ES-I3 (cell line): ENCODE data around the gene LRIG2.
"Not testable (repeated sequence)": the region's sequence is repeated elsewhere in the genome, so short reads cannot be mapped to it uniquely, and the experiment has no call there.

Experiments used
- H3K36me3 ChIP-seq: 2 replicates; pipeline ENCODE4 v1.6.1; 2013; ENCODE audit warnings: mild to moderate bottlenecking, low read length, control low read depth, moderate library complexity; ENCODE audit not compliant: insufficient read depth
- H3K4me1 ChIP-seq: 2 replicates; pipeline ENCODE4 v1.6.1; 2013; ENCODE audit warnings: mild to moderate bottlenecking, control low read depth, low read length; ENCODE audit not compliant: insufficient read depth
- H3K9ac ChIP-seq: 2 replicates; pipeline ENCODE4 v1.6.1; 2013; ENCODE audit warnings: low read depth, mild to moderate bottlenecking, low read length, moderate library complexity
- H3K9me3 ChIP-seq: 2 replicates; pipeline ENCODE4 v1.6.1; 2013; ENCODE audit warnings: mild to moderate bottlenecking, low read length, moderate library complexity; ENCODE audit not compliant: control insufficient read depth, insufficient read depth

The LRIG2 gene

GRCh38 chr1:113146242-113147072 lies 73.5 kb downstream of the LRIG2 start:
- no peak overlapping the region for H3K9ac ChIP-seq
- no peaks in the 10 kb centered on the region for H3K9me3 ChIP-seq
- H3K4me1 ChIP-seq, result no peaks in the 10 kb centered on the region

GRCh38 chr1:113147073-113147625 lies 74.2 kb downstream of the LRIG2 start:
- no peak overlapping the region for H3K9ac ChIP-seq
- H3K4me1 ChIP-seq, result no peaks in the 10 kb centered on the region
- H3K9me3 ChIP-seq, result no peaks in the 10 kb centered on the region
- H3K36me3 ChIP-seq, result no peaks in the 10 kb centered on the region

More at GRCh38 chr1:113146242-113147072, 73.5 kb downstream of the LRIG2 start:
- no peaks in the 10 kb centered on the region for H3K36me3 ChIP-seq

GRCh38 chr1:113147826-113148225 lies 74.8 kb downstream of the LRIG2 start:
- no peaks in the 10 kb centered on the region for H3K36me3 ChIP-seq
- no peaks in the 10 kb centered on the region for H3K9me3 ChIP-seq
- H3K9ac ChIP-seq, result no peak overlapping the region
- H3K4me1 ChIP-seq, result no peaks in the 10 kb centered on the region

- not testable (repeated sequence) for H3K9ac ChIP-seq, H3K4me1 ChIP-seq, H3K9me3 ChIP-seq, H3K36me3 ChIP-seq
Observed at GRCh38 chr1:113150494-113150893, 77.5 kb downstream of the LRIG2 start.

DNA sequence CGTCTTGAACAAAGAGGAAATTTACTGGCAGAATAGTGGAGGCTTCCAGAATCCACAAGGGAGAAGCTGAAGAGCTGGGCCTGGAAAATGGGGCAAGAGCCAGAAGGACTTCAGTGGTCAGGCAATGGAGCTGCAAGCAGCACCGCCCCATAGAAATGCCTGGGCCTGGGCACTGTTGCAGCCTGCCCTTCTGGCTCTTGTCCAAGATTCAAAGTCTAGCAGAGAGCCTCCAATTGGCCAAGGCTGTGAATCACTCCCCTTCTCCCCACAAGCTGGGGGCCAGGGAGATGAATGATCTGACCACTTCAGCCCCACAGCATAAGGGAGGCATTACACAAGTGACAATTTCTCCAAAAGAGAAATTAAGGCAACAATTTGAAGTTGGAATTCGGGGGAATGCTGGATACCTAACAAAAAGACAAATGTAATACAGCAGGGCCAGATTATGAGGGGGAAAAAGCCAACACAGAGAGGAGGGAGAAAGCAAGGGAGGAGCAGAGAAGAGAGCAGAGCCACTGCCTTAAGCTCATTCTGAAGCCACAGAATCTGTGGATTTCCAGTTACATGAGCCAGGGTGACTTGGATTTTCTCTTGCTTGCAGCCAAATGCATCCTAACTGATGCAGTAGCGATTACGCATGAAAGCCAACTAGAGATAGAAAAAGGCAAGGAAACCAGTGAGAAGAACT lies 80.3 kb downstream of the LRIG2 start:
- Histone ChIP-seq H3K9ac (no peak overlapping the region), H3K4me1 (no peaks in the 10 kb centered on the region), H3K36me3 (no peaks in the 10 kb centered on the region), H3K9me3 (peaks cover 11% of the 10 kb centered on the region)

- no peak overlapping the region for H3K9ac ChIP-seq
- no peaks in the 10 kb centered on the region for H3K4me1 ChIP-seq
- H3K36me3 ChIP-seq, result no peaks in the 10 kb centered on the region
- H3K9me3 ChIP-seq, result peaks cover 11% of the 10 kb centered on the region
Observed at GRCh38 chr1:113156368-113156767, 83.4 kb downstream of the LRIG2 start.

- H3K9me3 ChIP-seq, result peaks cover 11% of the 10 kb centered on the region
- H3K9ac ChIP-seq, H3K4me1 ChIP-seq, H3K36me3 ChIP-seq: not testable (repeated sequence)
Observed at GRCh38 chr1:113158743-113159142, 85.7 kb downstream of the LRIG2 start.

DNA sequence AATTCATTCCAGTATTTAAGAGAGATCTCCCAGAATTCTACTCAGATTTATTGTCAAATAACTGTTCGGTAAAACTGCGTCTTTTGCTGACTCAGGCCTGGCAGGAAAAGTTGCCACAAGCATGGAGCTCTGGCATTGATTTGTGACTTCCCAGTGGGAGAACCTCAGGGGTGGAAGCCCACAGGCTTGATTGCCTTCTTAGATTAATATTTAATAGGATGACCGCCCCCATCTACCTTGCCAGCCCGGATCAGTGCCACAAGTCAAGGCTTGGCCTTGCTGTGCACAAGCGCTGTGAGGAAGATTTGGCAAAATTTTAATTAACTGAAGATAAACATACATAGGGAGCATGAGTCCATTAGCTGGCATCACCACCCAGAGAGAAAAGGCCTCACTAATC lies 93.5 kb downstream of the LRIG2 start:
- H3K9me3 ChIP-seq, result no peaks in the 10 kb centered on the region
- no peaks in the 10 kb centered on the region for H3K4me1 ChIP-seq
- H3K36me3 ChIP-seq, result no peaks in the 10 kb centered on the region
- no peak overlapping the region for H3K9ac ChIP-seq

GRCh38 chr1:113168946-113169345 lies 95.9 kb downstream of the LRIG2 start:
- H3K4me1 ChIP-seq, result no peaks in the 10 kb centered on the region
- no peak overlapping the region for H3K9ac ChIP-seq
- H3K9me3 ChIP-seq, result peaks cover 4% of the 10 kb centered on the region; the same call in 1 of the 2 replicates

GRCh38 chr1:113169591-113169990 lies 96.6 kb downstream of the LRIG2 start:
- Histone ChIP-seq H3K4me1 (no peaks in the 10 kb centered on the region), H3K9ac (no peak overlapping the region), H3K36me3 (no peaks in the 10 kb centered on the region), H3K9me3 (peaks cover 4% of the 10 kb centered on the region; the same call in 1 of the 2 replicates)

More at GRCh38 chr1:113168946-113169345, 95.9 kb downstream of the LRIG2 start:
- H3K36me3 ChIP-seq, result no peaks in the 10 kb centered on the region

GRCh38 chr1:113170519-113170918 lies 97.5 kb downstream of the LRIG2 start:
- Histone ChIP-seq H3K9me3 (peaks cover 7% of the 10 kb centered on the region; the same call in 1 of the 2 replicates), H3K4me1 (no peaks in the 10 kb centered on the region), H3K36me3 (no peaks in the 10 kb centered on the region), H3K9ac (no peak overlapping the region)

- H3K9me3 ChIP-seq, result peaks cover 3% of the 10 kb centered on the region; the same call in 1 of the 2 replicates
- no peaks in the 10 kb centered on the region for H3K36me3 ChIP-seq
- no peaks in the 10 kb centered on the region for H3K4me1 ChIP-seq
- no peak overlapping the region for H3K9ac ChIP-seq
Observed at GRCh38 chr1:113178106-113178505, 105.1 kb downstream of the LRIG2 start.

DNA sequence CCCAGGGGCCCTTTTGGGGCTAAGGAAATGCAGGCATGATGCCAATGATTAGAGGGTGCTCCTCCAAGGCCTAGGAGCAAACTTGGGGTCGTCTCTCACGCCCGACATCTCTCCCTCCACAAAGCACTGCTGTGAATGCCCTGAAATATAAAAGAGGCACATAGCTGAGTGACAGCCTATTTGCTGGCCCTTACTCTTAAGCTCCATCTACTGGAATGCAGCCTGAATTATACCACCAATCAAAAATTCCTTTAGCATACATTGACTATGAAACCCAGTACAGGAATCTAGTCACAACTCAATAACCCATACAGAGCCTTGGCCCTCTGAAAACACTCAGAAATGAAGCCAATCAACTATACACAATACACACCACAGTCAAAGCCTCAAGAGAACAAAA lies 105.5 kb downstream of the LRIG2 start:
- Histone ChIP-seq H3K9ac (no peak overlapping the region), H3K4me1 (no peaks in the 10 kb centered on the region), H3K9me3 (peaks cover 3% of the 10 kb centered on the region; the same call in 1 of the 2 replicates), H3K36me3 (no peaks in the 10 kb centered on the region)
